IMR-90 (cell line): ENCODE measurements around the gene SLC31A1. TPM values are rescaled to one million over a fixed set of nuclear protein-coding genes. Genes with fewer than 3 reads are reported as not detected.

Source experiments
- ATAC-seq: fragments of 200-7000 bp; cut with Tn5 transposase; 2 replicates; pipeline ENCODE4 v1.9.1; 2020; ENCODE audit warnings: low read depth, mild to moderate bottlenecking, moderate library complexity
- BruUV-seq: library from RNA; stranded (reverse); fragments of 400-500 nt; replicated peaks from 2 replicates; lab custom pipeline; 2021; lab: Mats Ljungman, UMichigan
- CTCF ChIA-PET: fragments of 300-600 bp; formaldehyde crosslinking; extraction: SDS; loops from one replicate; lab custom pipeline; 2021; ENCODE audit warnings: antibody characterized with exemption; lab: Yijun Ruan, JAX
- POLR2A ChIA-PET: fragments of 300-600 bp; sonication (Branson Sonifier 250); formaldehyde crosslinking; loops from one replicate; lab custom pipeline; 2022; ENCODE audit warnings: antibody characterized with exemption; ENCODE audit not compliant: unreplicated experiment; lab: Charles Lee
- DNase-seq: peaks from one replicate; pipeline ENCODE4 v3.0.0; 2013
- H2AFZ ChIP-seq: replicated peaks from 2 replicates; pipeline ENCODE3; 2013; ENCODE audit warnings: low read length, mild to moderate bottlenecking; ENCODE audit not compliant: poor library complexity
- H2AK5ac ChIP-seq: 2 replicates; pipeline ENCODE4 v1.6.1; 2013; ENCODE audit warnings: low read depth, low read length, inconsistent platforms
- H2AK9ac ChIP-seq: replicated peaks from 2 replicates; pipeline ENCODE3; 2013; ENCODE audit warnings: mild to moderate bottlenecking, low read depth, low read length, moderate library complexity; ENCODE audit not compliant: poor library complexity
- H2BK120ac ChIP-seq: 2 replicates; pipeline ENCODE4 v1.6.1; 2013; ENCODE audit warnings: low read depth, low read length, inconsistent platforms
- H2BK15ac ChIP-seq: 3 replicates; pipeline ENCODE4 v1.6.1; 2013; ENCODE audit warnings: low read depth, low read length, inconsistent platforms
- H2BK20ac ChIP-seq: 2 replicates; pipeline ENCODE4 v1.6.1; 2013; ENCODE audit warnings: low read depth, mild to moderate bottlenecking, inconsistent platforms, low read length, moderate library complexity
- H2BK5ac ChIP-seq: 2 replicates; pipeline ENCODE4 v1.6.1; 2013; ENCODE audit warnings: mild to moderate bottlenecking, low read depth, low read length, inconsistent platforms; ENCODE audit not compliant: poor library complexity, severe bottlenecking
- H3K14ac ChIP-seq: replicated peaks from 2 replicates; pipeline ENCODE4 v1.6.1; 2013; ENCODE audit warnings: low read depth, low read length, inconsistent platforms
- H3K18ac ChIP-seq: 2 replicates; pipeline ENCODE4 v1.6.1; 2013; ENCODE audit warnings: low read depth, low read length, control low read depth
- H3K23ac ChIP-seq: 2 replicates; pipeline ENCODE4 v1.6.1; 2013; ENCODE audit warnings: low read depth, low read length, inconsistent platforms
- H3K27ac ChIP-seq: 2 replicates; pipeline ENCODE4 v1.5.1; 2013; ENCODE audit warnings: mild to moderate bottlenecking, control low read depth, low read length; ENCODE audit not compliant: insufficient read depth
- H3K27me3 ChIP-seq: 2 replicates; pipeline ENCODE4 v1.6.1; 2013; ENCODE audit warnings: low read length; ENCODE audit not compliant: control insufficient read depth, insufficient read depth
- H3K36me3 ChIP-seq: 2 replicates; pipeline ENCODE4 v1.6.1; 2013; ENCODE audit warnings: low read length, mixed read lengths; ENCODE audit not compliant: control insufficient read depth, insufficient read depth
- H3K4ac ChIP-seq: 2 replicates; pipeline ENCODE4 v1.6.1; 2013; ENCODE audit warnings: low read depth, low read length, inconsistent platforms
- H3K4me1 ChIP-seq: 2 replicates; pipeline ENCODE4 v1.6.1; 2013; ENCODE audit warnings: low read length, mixed read lengths; ENCODE audit not compliant: control insufficient read depth, insufficient read depth
- H3K4me2 ChIP-seq: 2 replicates; pipeline ENCODE4 v1.6.1; 2013; ENCODE audit warnings: low read depth, mild to moderate bottlenecking, control low read depth, low read length, moderate library complexity
- H3K4me3 ChIP-seq: 2 replicates; pipeline ENCODE4 v1.5.1; 2013; ENCODE audit warnings: low read depth, mild to moderate bottlenecking, control low read depth, low read length, moderate library complexity; ENCODE audit not compliant: insufficient read depth
- H3K56ac ChIP-seq: 2 replicates; pipeline ENCODE4 v1.6.1; 2013; ENCODE audit warnings: low read length, inconsistent platforms; ENCODE audit not compliant: insufficient read depth; ENCODE audit errors: extremely low read depth
- H3K79me1 ChIP-seq, 2 experiments: 2 replicates each; pipeline ENCODE4 v1.6.1; 2013; ENCODE audit warnings: low read length in 2 of 2, inconsistent platforms in 1 of 2, low read depth in 1 of 2
- H3K9ac ChIP-seq: 2 replicates; pipeline ENCODE4 v1.6.1; 2013; ENCODE audit warnings: low read depth, low read length, control low read depth
- H3K9me1 ChIP-seq: 2 replicates; pipeline ENCODE4 v1.6.1; 2013; ENCODE audit warnings: low read length, inconsistent platforms; ENCODE audit not compliant: insufficient read depth
- H3K9me3 ChIP-seq: 2 replicates; pipeline ENCODE4 v1.6.1; 2013; ENCODE audit warnings: low read length; ENCODE audit not compliant: control insufficient read depth, insufficient read depth
- H4K20me1 ChIP-seq: 2 replicates; pipeline ENCODE4 v1.6.1; 2013; ENCODE audit warnings: low read length, inconsistent platforms; ENCODE audit not compliant: insufficient read depth
- H4K5ac ChIP-seq: 2 replicates; pipeline ENCODE4 v1.6.1; 2013; ENCODE audit warnings: mild to moderate bottlenecking, low read depth, low read length, control low read depth
- H4K8ac ChIP-seq, 2 experiments: 2 replicates each; pipeline ENCODE4 v1.6.1; 2013; ENCODE audit warnings: low read depth in 2 of 2, low read length in 2 of 2, control low read depth in 1 of 2, inconsistent platforms in 1 of 2
- H4K91ac ChIP-seq: 2 replicates; pipeline ENCODE4 v1.6.1; 2013; ENCODE audit warnings: low read depth, low read length, inconsistent platforms; ENCODE audit not compliant: insufficient read depth
- BHLHE40 ChIP-seq: fragments of 150-350 bp; IDR thresholded peaks from 2 replicates; pipeline ENCODE4 v1.6.1; 2016; ENCODE audit warnings: mild to moderate bottlenecking, low read depth, low read length
- NFE2L2 ChIP-seq: fragments of 150-350 bp; IDR thresholded peaks from 2 replicates; pipeline ENCODE4 v1.6.1; 2016; ENCODE audit warnings: low read depth, mild to moderate bottlenecking, low read length
- POLR2A ChIP-seq: IDR thresholded peaks from 2 replicates; pipeline ENCODE4 v1.6.1; 2012; ENCODE audit warnings: mild to moderate bottlenecking, low read depth, low read length
- WGBS, 2 experiments: methylation state at CpG; one replicate each; pipeline versions ENCODE4 v1.1.5 to v1.1.7; 2013; ENCODE audit warnings: missing lambda C conversion rate in 2 of 2; ENCODE audit not compliant: insufficient read length in 1 of 2; ENCODE audit errors: extremely low coverage in 2 of 2; 5-methylcytosine and 5-hydroxymethylcytosine counted together
- dilution Hi-C: fragments of 300-500 bp; cut with HindIII; formaldehyde crosslinking; loops from one replicate; pipeline ENCODE4 v1.14.3; 2018; ENCODE audit warnings: low sequenced_read_pairs; ENCODE audit not compliant: unreplicated experiment
- in situ Hi-C: fragments of 300-500 bp; cut with MboI; formaldehyde crosslinking; loops from 3 replicates; pipeline ENCODE4 v1.14.3; 2019; ENCODE audit warnings: low sequenced_read_pairs, inconsistent platforms, mixed read lengths
- intact Hi-C: fragments of 100-400 bp; cut with micrococcal nuclease; formaldehyde crosslinking; loops from 2 replicates; pipeline ENCODE4 v1.10.0; 2022
- polyA plus RNA-seq, 3 experiments: library from polyadenylated mRNA; depleted of rRNA; stranded (reverse); fragments of >200 nt; gene quantifications; 2 replicates each; pipeline ENCODE4 v1.2.3, GENCODE V29; 2012; ENCODE audit warnings: low replicate concordance in 1 of 3
- total RNA-seq: library from RNA; depleted of rRNA; stranded (reverse); fragments of >200 nt; gene quantifications from 2 replicates; pipeline ENCODE4 v1.2.3, GENCODE V29; 2012
- TF ChIP-seq, protein P1 (sequence below): conservative IDR thresholded peaks from 2 replicates; pipeline ENCODE4 v1.5.1; 2012; ENCODE audit warnings: mild to moderate bottlenecking, low read depth, low read length, improper control_type of control experiment

Gene SLC31A1
- total and polyA plus RNA-seq, 2 of the 4 experiments (the other 2 are of a cell fraction): 17.9 to 23.3 TPM

DNA sequence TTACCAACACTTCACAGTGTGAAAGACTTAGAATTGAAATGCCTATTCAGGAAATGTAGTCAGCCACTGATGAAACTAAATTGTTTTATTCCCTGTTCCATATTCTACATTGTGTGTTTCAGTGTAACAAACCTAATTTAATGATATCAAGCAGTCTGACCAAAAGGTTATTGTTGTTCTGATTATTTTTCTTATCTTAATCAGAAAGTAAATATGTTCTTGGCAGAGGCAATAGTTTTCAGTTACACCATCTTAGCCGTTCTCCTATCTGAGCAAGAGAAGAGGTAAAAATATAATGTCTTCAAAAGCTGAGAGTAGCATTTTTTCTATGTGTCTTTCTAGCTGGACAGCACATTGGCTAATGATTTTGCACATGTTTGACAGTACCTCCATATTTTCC lies 36.9 kb downstream of the SLC31A1 start:
- Histone ChIP-seq H3K23ac (no peak overlapping the region), H3K79me1 (peaks cover 4 to 19% of the 10 kb centered on the region in 2 experiments; a peak in 3 of 4 replicates), H2AK9ac (no peak overlapping the region), H3K27me3 (no peaks in the 10 kb centered on the region), H3K9ac (no peak overlapping the region), H4K5ac (no peak overlapping the region), H3K4me1 (no peaks in the 10 kb centered on the region), H2BK15ac (no peak overlapping the region), H2BK20ac (no peak overlapping the region), H2BK120ac (no peak overlapping the region), H4K8ac (no peak overlapping the region), H3K9me3 (no peaks in the 10 kb centered on the region), H3K56ac (no peak overlapping the region), H3K4me2 (no peak overlapping the region), H3K18ac (no peak overlapping the region), H3K27ac (no peak overlapping the region), H3K9me1 (peaks cover 3% of the 10 kb centered on the region; the same call in 1 of the 2 replicates), H3K14ac (no peak overlapping the region), H2AFZ (no peak overlapping the region), H2AK5ac (no peak overlapping the region), H4K20me1 (peaks cover 8% of the 10 kb centered on the region; the same call in 1 of the 2 replicates), H3K36me3 (peaks cover 32% of the 10 kb centered on the region), H4K91ac (no peak overlapping the region), H3K4me3 (no peak overlapping the region), H3K4ac (no peak overlapping the region), H2BK5ac (no peak overlapping the region)
- in situ Hi-C loops (no loop called here), intact Hi-C loops (no loop called here), dilution Hi-C loops (no loop called here)
- no CpG with 5 or more reads among the region's 1 CpG for WGBS, 2 experiments
- DNase-seq (no peak), ATAC-seq (no peak)
- ChIA-PET POLR2A (no interaction called here), CTCF (no interaction called here)
- BruUV-seq: no TSS peak
- TF ChIP-seq NFE2L2: no peak
- TF ChIP-seq BHLHE40: no peak
- TF ChIP-seq, protein P1, sequence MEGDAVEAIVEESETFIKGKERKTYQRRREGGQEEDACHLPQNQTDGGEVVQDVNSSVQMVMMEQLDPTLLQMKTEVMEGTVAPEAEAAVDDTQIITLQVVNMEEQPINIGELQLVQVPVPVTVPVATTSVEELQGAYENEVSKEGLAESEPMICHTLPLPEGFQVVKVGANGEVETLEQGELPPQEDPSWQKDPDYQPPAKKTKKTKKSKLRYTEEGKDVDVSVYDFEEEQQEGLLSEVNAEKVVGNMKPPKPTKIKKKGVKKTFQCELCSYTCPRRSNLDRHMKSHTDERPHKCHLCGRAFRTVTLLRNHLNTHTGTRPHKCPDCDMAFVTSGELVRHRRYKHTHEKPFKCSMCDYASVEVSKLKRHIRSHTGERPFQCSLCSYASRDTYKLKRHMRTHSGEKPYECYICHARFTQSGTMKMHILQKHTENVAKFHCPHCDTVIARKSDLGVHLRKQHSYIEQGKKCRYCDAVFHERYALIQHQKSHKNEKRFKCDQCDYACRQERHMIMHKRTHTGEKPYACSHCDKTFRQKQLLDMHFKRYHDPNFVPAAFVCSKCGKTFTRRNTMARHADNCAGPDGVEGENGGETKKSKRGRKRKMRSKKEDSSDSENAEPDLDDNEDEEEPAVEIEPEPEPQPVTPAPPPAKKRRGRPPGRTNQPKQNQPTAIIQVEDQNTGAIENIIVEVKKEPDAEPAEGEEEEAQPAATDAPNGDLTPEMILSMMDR: no peak
- no peak for TF ChIP-seq POLR2A
